ENCODE data around the gene HDAC8. TPM values are rescaled to one million over a fixed set of nuclear protein-coding genes. Genes with fewer than 3 reads are reported as not detected.

HDAC8 gene
- total RNA-seq, 2 donors from 2014 or later, result 12.0 to 13.0 TPM

DNA sequence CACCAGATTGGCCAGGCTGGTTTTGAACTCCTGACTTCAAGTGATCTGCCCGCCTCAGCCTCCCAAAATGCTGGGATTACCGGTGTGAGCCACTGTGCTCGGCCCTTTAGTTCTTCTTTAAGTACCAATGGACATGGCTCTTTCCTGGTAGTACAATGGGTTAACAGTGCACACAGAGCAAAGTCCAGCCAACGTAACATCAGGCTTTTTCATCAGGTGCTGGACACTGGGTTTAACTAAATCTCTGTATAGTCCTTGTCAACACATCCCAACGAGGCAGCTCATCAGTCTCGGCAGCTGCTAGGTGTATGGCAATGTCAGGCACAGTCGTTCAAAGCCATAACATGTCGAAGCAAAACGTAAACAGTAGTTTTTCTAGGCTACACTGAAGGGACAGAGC, 93.8 kb downstream of the HDAC8 start:
- Histone ChIP-seq H3K27me3 (no peaks in the 10 kb centered on the region), H3K27ac (no peak overlapping the region), H3K4me3 (no peak overlapping the region), H3K9me3 (peaks cover 0 to 9% of the 10 kb centered on the region in 2 donors), H3K4me1 (no peaks in the 10 kb centered on the region), H3K36me3 (no peaks in the 10 kb centered on the region)
- TF ChIP-seq, protein P1, sequence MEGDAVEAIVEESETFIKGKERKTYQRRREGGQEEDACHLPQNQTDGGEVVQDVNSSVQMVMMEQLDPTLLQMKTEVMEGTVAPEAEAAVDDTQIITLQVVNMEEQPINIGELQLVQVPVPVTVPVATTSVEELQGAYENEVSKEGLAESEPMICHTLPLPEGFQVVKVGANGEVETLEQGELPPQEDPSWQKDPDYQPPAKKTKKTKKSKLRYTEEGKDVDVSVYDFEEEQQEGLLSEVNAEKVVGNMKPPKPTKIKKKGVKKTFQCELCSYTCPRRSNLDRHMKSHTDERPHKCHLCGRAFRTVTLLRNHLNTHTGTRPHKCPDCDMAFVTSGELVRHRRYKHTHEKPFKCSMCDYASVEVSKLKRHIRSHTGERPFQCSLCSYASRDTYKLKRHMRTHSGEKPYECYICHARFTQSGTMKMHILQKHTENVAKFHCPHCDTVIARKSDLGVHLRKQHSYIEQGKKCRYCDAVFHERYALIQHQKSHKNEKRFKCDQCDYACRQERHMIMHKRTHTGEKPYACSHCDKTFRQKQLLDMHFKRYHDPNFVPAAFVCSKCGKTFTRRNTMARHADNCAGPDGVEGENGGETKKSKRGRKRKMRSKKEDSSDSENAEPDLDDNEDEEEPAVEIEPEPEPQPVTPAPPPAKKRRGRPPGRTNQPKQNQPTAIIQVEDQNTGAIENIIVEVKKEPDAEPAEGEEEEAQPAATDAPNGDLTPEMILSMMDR (IDR thresholded peaks at IDR 0.05), result no peak
- DNase-seq (ENCODE audit: low spot score), result no peak

- TF ChIP-seq, protein P1 (IDR thresholded peaks at IDR 0.05), result no peak
- no peaks in the 10 kb centered on the region for H3K27me3 ChIP-seq
- DNase-seq (ENCODE audit: low spot score), result no peak
- no peaks in the 10 kb centered on the region for H3K36me3 ChIP-seq
- no peak overlapping the region for H3K4me3 ChIP-seq
- H3K27ac ChIP-seq, result no peak overlapping the region
- peaks cover 0 to 4% of the 10 kb centered on the region in 2 donors for H3K9me3 ChIP-seq
- no peaks in the 10 kb centered on the region for H3K4me1 ChIP-seq
Measured at GRCh38 chrX:72478351-72478750, 94.3 kb downstream of the HDAC8 start.

- TF ChIP-seq, protein P1 (IDR thresholded peaks at IDR 0.05), result no peak
Measured at GRCh38 chrX:72477781-72478181, 94.9 kb downstream of the HDAC8 start.

GRCh38 chrX:72477376-72477775, 95.3 kb downstream of the HDAC8 start:
- TF ChIP-seq, protein P1 (IDR thresholded peaks at IDR 0.05), result no peak
- Histone ChIP-seq H3K27ac (no peak overlapping the region), H3K27me3 (no peaks in the 10 kb centered on the region), H3K9me3 (no peaks in the 10 kb centered on the region), H3K4me1 (no peaks in the 10 kb centered on the region), H3K4me3 (no peak overlapping the region), H3K36me3 (no peaks in the 10 kb centered on the region)
- DNase-seq (ENCODE audit: low spot score), result no peak

More at GRCh38 chrX:72477781-72478181, 94.9 kb downstream of the HDAC8 start:
- H3K27ac ChIP-seq, result no peak overlapping the region
- no peak for DNase-seq (ENCODE audit: low spot score)
- no peaks in the 10 kb centered on the region for H3K36me3 ChIP-seq
- H3K4me3 ChIP-seq, result no peak overlapping the region
- H3K27me3 ChIP-seq, result no peaks in the 10 kb centered on the region
- H3K4me1 ChIP-seq, result no peaks in the 10 kb centered on the region
- H3K9me3 ChIP-seq, result no peaks in the 10 kb centered on the region

- no peaks in the 10 kb centered on the region for H3K36me3 ChIP-seq
- H3K27me3 ChIP-seq, result no peaks in the 10 kb centered on the region
- no peaks in the 10 kb centered on the region for H3K9me3 ChIP-seq
- H3K27ac ChIP-seq, result no peak overlapping the region
- H3K4me1 ChIP-seq, result no peaks in the 10 kb centered on the region
- TF ChIP-seq, protein P1 (IDR thresholded peaks at IDR 0.05), result no peak
- no peak overlapping the region for H3K4me3 ChIP-seq
- DNase-seq (ENCODE audit: low spot score), result no peak
Measured at GRCh38 chrX:72475952-72476668, 96.5 kb downstream of the HDAC8 start.

DNA sequence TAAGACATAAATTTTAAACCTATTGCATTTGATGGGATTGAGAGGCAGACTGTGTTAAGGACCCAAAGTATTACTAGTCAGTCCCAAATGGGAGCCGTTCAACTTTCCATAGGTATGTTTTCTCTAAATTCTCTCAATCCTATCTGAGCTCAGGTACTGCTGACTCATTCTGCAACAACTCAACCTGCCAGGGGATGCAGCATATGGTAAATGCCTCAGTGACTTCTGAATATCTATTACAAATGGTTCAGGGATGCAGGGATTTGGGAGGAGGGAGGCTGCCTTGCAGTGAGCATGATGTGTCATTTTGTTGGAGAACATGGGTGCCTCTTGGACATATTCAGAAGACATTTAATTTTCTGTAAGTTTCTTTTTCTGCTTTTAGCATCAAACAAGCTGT, 97.3 kb downstream of the HDAC8 start:
- Histone ChIP-seq H3K36me3 (no peaks in the 10 kb centered on the region), H3K9me3 (no peaks in the 10 kb centered on the region), H3K27me3 (no peaks in the 10 kb centered on the region), H3K4me3 (no peak overlapping the region), H3K27ac (no peak overlapping the region), H3K4me1 (no peaks in the 10 kb centered on the region)
- TF ChIP-seq, protein P1 (IDR thresholded peaks at IDR 0.05), result no peak
- no peak for DNase-seq (ENCODE audit: low spot score)

Measured in right atrium auricular region (tissue), 2 donors.